HEK293 (cell line): ENCODE measurements around the gene PRDX2.

Source experiments
- CTCF ChIA-PET: fragments of 350-600 bp; formaldehyde crosslinking; extraction: SDS; loops from one replicate; lab custom pipeline; 2021; ENCODE audit warnings: antibody characterized with exemption; lab: Yijun Ruan, JAX
- POLR2A ChIA-PET: fragments of 300-600 bp; formaldehyde crosslinking; extraction: SDS; loops from one replicate; lab custom pipeline; 2020; ENCODE audit warnings: antibody characterized with exemption, inconsistent platforms; lab: Yijun Ruan, JAX
- H3K27ac ChIP-seq: fragments of 200-500 bp; sonication (Bioruptor generic); 2 replicates; pipeline ENCODE4 v1.5.1; 2014; ENCODE audit warnings: low read depth, low read length, control low read depth, inconsistent platforms; ENCODE audit errors: extremely low read depth
- H3K36me3 ChIP-seq, 2 experiments: fragments of 200-500 bp in 1 of 2; sonication (Bioruptor generic) in 1 of 2; 1 replicate in 1 of 2; 2 replicates in 1 of 2; pipeline ENCODE4 v1.5.1; 2014 to 2017; ENCODE audit warnings: inconsistent platforms in 2 of 2, low read length in 2 of 2; ENCODE audit not compliant: control insufficient read depth in 2 of 2, insufficient read depth in 1 of 2
- H3K4me1 ChIP-seq: fragments of 200-500 bp; sonication (Bioruptor generic); 2 replicates; pipeline ENCODE4 v1.5.1; 2014; ENCODE audit warnings: mild to moderate bottlenecking, low read length, inconsistent platforms; ENCODE audit not compliant: control insufficient read depth, insufficient read depth
- H3K4me3 ChIP-seq: 2 replicates; pipeline ENCODE4 v1.5.1; 2011; ENCODE audit warnings: low read depth, mild to moderate bottlenecking, control low read depth, low read length, moderate library complexity
- H3K9me3 ChIP-seq: fragments of 200-500 bp; sonication (Bioruptor generic); 2 replicates; pipeline ENCODE4 v1.5.1; 2014; ENCODE audit warnings: low read depth, low read length, inconsistent platforms; ENCODE audit not compliant: control insufficient read depth, insufficient read depth
- ELK4 ChIP-seq: IDR thresholded peaks from 2 replicates; pipeline ENCODE4 v1.6.1; 2011; ENCODE audit warnings: mild to moderate bottlenecking, low read depth, low read length, borderline replicate concordance
- GLIS2 ChIP-seq: fragments of 450-650 bp; formaldehyde crosslinking; IDR thresholded peaks from 2 replicates; pipeline ENCODE4 v1.5.1; 2016; ENCODE audit warnings: missing biosample characterization, missing genetic modification characterization
- HOXC10 ChIP-seq: sonication (generic); formaldehyde crosslinking; IDR thresholded peaks from 2 replicates; pipeline ENCODE4 v1.8.1; 2023; ENCODE audit warnings: mild to moderate bottlenecking, missing genetic modification reagents
- KLF8 ChIP-seq: fragments of 450-650 bp; formaldehyde crosslinking; IDR thresholded peaks from 2 replicates; pipeline ENCODE4 v1.5.1; 2016; ENCODE audit warnings: missing biosample characterization, missing genetic modification characterization
- PRDM2 ChIP-seq: fragments of 450-650 bp; formaldehyde crosslinking; IDR thresholded peaks from 2 replicates; pipeline ENCODE4 v1.5.1; 2016; ENCODE audit warnings: missing biosample characterization, missing genetic modification characterization, borderline replicate concordance
- SCRT2 ChIP-seq: fragments of 450-650 bp; formaldehyde crosslinking; IDR thresholded peaks from 2 replicates; pipeline ENCODE4 v1.5.1; 2016; ENCODE audit warnings: missing biosample characterization, missing genetic modification characterization
- SP7 ChIP-seq: fragments of 450-650 bp; formaldehyde crosslinking; IDR thresholded peaks from 2 replicates; pipeline ENCODE4 v1.5.1; 2016; ENCODE audit warnings: missing biosample characterization, missing genetic modification characterization
- TCF7L2 ChIP-seq: IDR thresholded peaks from 2 replicates; pipeline ENCODE4 v1.6.1; 2011; ENCODE audit warnings: low read depth, mild to moderate bottlenecking, inconsistent platforms, low read length, moderate library complexity, borderline replicate concordance
- WT1 ChIP-seq: fragments of 450-650 bp; formaldehyde crosslinking; IDR thresholded peaks from 2 replicates; pipeline ENCODE4 v1.5.1; 2016; ENCODE audit warnings: missing biosample characterization, missing genetic modification characterization
- ZBTB1 ChIP-seq: fragments of 450-650 bp; formaldehyde crosslinking; IDR thresholded peaks from 2 replicates; pipeline ENCODE4 v1.5.1; 2016; ENCODE audit warnings: missing biosample characterization, missing genetic modification characterization
- ZBTB17 ChIP-seq: fragments of 450-650 bp; formaldehyde crosslinking; IDR thresholded peaks from 2 replicates; pipeline ENCODE4 v1.5.1; 2016; ENCODE audit warnings: missing biosample characterization, missing genetic modification characterization
- ZNF23 ChIP-seq: fragments of 450-650 bp; formaldehyde crosslinking; IDR thresholded peaks from 2 replicates; pipeline ENCODE4 v1.5.1; 2016; ENCODE audit warnings: missing biosample characterization, missing genetic modification characterization, borderline replicate concordance
- ZNF362 ChIP-seq: fragments of 450-650 bp; formaldehyde crosslinking; IDR thresholded peaks from 2 replicates; pipeline ENCODE4 v1.5.1; 2016; ENCODE audit warnings: missing biosample characterization, missing genetic modification characterization
- ZNF394 ChIP-seq: fragments of 450-650 bp; formaldehyde crosslinking; IDR thresholded peaks from 2 replicates; pipeline ENCODE4 v1.5.1; 2016; ENCODE audit warnings: missing biosample characterization, missing genetic modification characterization, mild to moderate bottlenecking, moderate library complexity, borderline replicate concordance
- ZNF544 ChIP-seq: fragments of 450-650 bp; formaldehyde crosslinking; IDR thresholded peaks from 2 replicates; pipeline ENCODE4 v1.5.0; 2017; ENCODE audit warnings: missing biosample characterization, missing genetic modification characterization
- ZNF624 ChIP-seq: fragments of 450-650 bp; formaldehyde crosslinking; IDR thresholded peaks from 2 replicates; pipeline ENCODE4 v1.5.1; 2017; ENCODE audit warnings: missing biosample characterization, missing genetic modification characterization
- ZNF645 ChIP-seq: fragments of 450-650 bp; formaldehyde crosslinking; IDR thresholded peaks from 2 replicates; pipeline ENCODE4; 2016; ENCODE audit warnings: missing biosample characterization, missing genetic modification characterization
- ZNF664 ChIP-seq: fragments of 450-650 bp; formaldehyde crosslinking; IDR thresholded peaks from 2 replicates; pipeline ENCODE4 v1.5.1; 2016; ENCODE audit warnings: missing biosample characterization, missing genetic modification characterization
- ZNF707 ChIP-seq: fragments of 450-650 bp; formaldehyde crosslinking; IDR thresholded peaks from 2 replicates; pipeline ENCODE4 v1.5.1; 2016; ENCODE audit warnings: missing biosample characterization, missing genetic modification characterization
- ZNF747 ChIP-seq: fragments of 450-650 bp; formaldehyde crosslinking; IDR thresholded peaks from 2 replicates; pipeline ENCODE4 v1.5.1; 2016; ENCODE audit warnings: missing biosample characterization, missing genetic modification characterization
- ZNF792 ChIP-seq: fragments of 450-650 bp; formaldehyde crosslinking; IDR thresholded peaks from 2 replicates; pipeline ENCODE4 v1.5.1; 2016; ENCODE audit warnings: missing biosample characterization, missing genetic modification characterization
- ZNF837 ChIP-seq: fragments of 450-650 bp; formaldehyde crosslinking; IDR thresholded peaks from 2 replicates; pipeline ENCODE4 v1.5.1; 2016; ENCODE audit warnings: missing biosample characterization, missing genetic modification characterization

The PRDX2 gene

GRCh38 chr19:12800923-12801465 lies 606 bp downstream of the PRDX2 start (continued):
- TF ChIP-seq PRDM2 (tag by site-specific recombination) (0 out of 2 replicates have a peak, but pooled peaks have one; percentile 68), HOXC10 (CRISPR knock-in tag) (0 out of 2 replicates have a peak, but pooled peaks have one; percentile 46)

GRCh38 chr19:12800466-12800770 lies 1.2 kb downstream of the PRDX2 start:
- H3K4me3 ChIP-seq, result peak overlapping the region; percentile 86
- TF ChIP-seq SCRT2, result peak; percentile 22; the same call in 1 of the 2 replicates
- TF ChIP-seq ZNF792, result no peak
- TF ChIP-seq SP7, result 0 out of 2 replicates have a peak, but pooled peaks have one; percentile 26

GRCh38 chr19:12799742-12800465 lies 1.7 kb downstream of the PRDX2 start:
- H3K4me3 ChIP-seq, result no peak overlapping the region
- POLR2A ChIA-PET, result interaction anchor here (0.7 to 2.8 kb wide), 3 partner anchors 8 to 22 kb away, joined by 4 to 18 read pairs (median 10); partner anchors contain the start of gene JUNB

More at GRCh38 chr19:12800466-12800770, 1.2 kb downstream of the PRDX2 start:
- peaks cover 14 to 29% of the 10 kb centered on the region in 2 experiments; a peak in 2 of 3 replicates for H3K36me3 ChIP-seq
- POLR2A ChIA-PET, result interaction anchor here (0.6 to 2.8 kb wide), 3 partner anchors 9 to 31 kb away, joined by 3 to 18 read pairs (median 10); partner anchors contain the start of gene JUNB
- H3K4me1 ChIP-seq, result no peaks in the 10 kb centered on the region
- CTCF ChIA-PET, result interaction anchor here (0.7 to 16.5 kb wide), 5 partner anchors 23 to 84 kb away, joined by 3 to 386 read pairs (median 7); partner anchors contain the start of gene HOOK2
- H3K9me3 ChIP-seq, result no peaks in the 10 kb centered on the region
- H3K27ac ChIP-seq, result no peak overlapping the region; the same call in 1 of the 2 replicates

More at GRCh38 chr19:12799742-12800465, 1.7 kb downstream of the PRDX2 start:
- TF ChIP-seq ZNF707 (no peak), ZNF544 (tag by site-specific recombination) (no peak), ZNF837 (tag by site-specific recombination) (no peak), ZNF792 (no peak), GLIS2 (tag by site-specific recombination) (no peak), ZNF747 (tag by site-specific recombination) (no peak), ZNF664 (tag by site-specific recombination) (no peak), ZNF394 (tag by site-specific recombination) (no peak), ZBTB17 (tag by site-specific recombination) (no peak), WT1 (tag by site-specific recombination) (no peak), TCF7L2 (no peak), ZNF624 (tag by site-specific recombination) (no peak), ELK4 (no peak), ZNF362 (no peak), ZBTB1 (tag by site-specific recombination) (no peak), KLF8 (tag by site-specific recombination) (no peak), ZNF23 (tag by site-specific recombination) (no peak), ZNF645 (tag by site-specific recombination) (no peak)
- CTCF ChIA-PET, result interaction anchor here (0.7 to 16.5 kb wide), 7 partner anchors 22 to 236 kb away, joined by 3 to 386 read pairs (median 5); partner anchors contain the start of gene HOOK2
- no peaks in the 10 kb centered on the region for H3K4me1 ChIP-seq
- H3K36me3 ChIP-seq, result peaks cover 14 to 29% of the 10 kb centered on the region in 2 experiments; a peak in 2 of 3 replicates
- H3K27ac ChIP-seq, result no peak overlapping the region
- H3K9me3 ChIP-seq, result no peaks in the 10 kb centered on the region
